Naive thymus-derived CD4-positive, alpha-beta T cell (primary cell): ENCODE data around the gene BEAN1. TPM values are rescaled to one million over a fixed set of nuclear protein-coding genes. Genes with fewer than 3 reads are reported as not detected.
"Not testable (repeated sequence)": the region's sequence is repeated elsewhere in the genome, so short reads cannot be mapped to it uniquely, and the experiment has no call there.

Source experiments
- ATAC-seq: fragments of 150-1000 bp; cut with Tn5 transposase; 2 replicates; pipeline ENCODE4 v1.10.0; 2021; ENCODE audit warnings: mild to moderate bottlenecking, moderate library complexity
- CTCF ChIA-PET: fragments of 350-600 bp; sonication (Branson Sonifier 250); formaldehyde crosslinking; loops from one replicate; lab custom pipeline; 2021; ENCODE audit warnings: antibody characterized with exemption; lab: Charles Lee
- POLR2A ChIA-PET: fragments of 350-600 bp; sonication (Branson Sonifier 250); formaldehyde crosslinking; loops from one replicate; lab custom pipeline; 2021; ENCODE audit warnings: antibody characterized with exemption, inconsistent platforms; lab: Charles Lee
- DNase-seq, 9 donors: peaks; one replicate each; pipeline versions ENCODE4 v3.0.0 to v3.0.0-alpha.2; 2020 to 2022; ENCODE audit warnings: mixed read lengths in 1 of 9
- H3K27ac ChIP-seq: one replicate; pipeline ENCODE4 v1.7.0; 2013; ENCODE audit warnings: mild to moderate bottlenecking, low read depth, low read length, moderate library complexity
- H3K27me3 ChIP-seq, 2 donors: one replicate each; pipeline ENCODE4 v1.7.0; 2013; ENCODE audit warnings: low read length in 2 of 2, mild to moderate bottlenecking in 2 of 2, moderate library complexity in 2 of 2; ENCODE audit not compliant: control insufficient read depth in 2 of 2, insufficient read depth in 2 of 2
- H3K36me3 ChIP-seq, 3 experiments: 1 replicate in 2 of 3; 2 replicates in 1 of 3; pipeline ENCODE4 v1.7.0; 2013; ENCODE audit warnings: low read length in 3 of 3, mild to moderate bottlenecking in 3 of 3, moderate library complexity in 1 of 3; ENCODE audit not compliant: insufficient read depth in 3 of 3, control insufficient read depth in 2 of 3
- H3K4me1 ChIP-seq, 2 donors: one replicate each; pipeline ENCODE4 v1.7.0; 2013; ENCODE audit warnings: low read length in 2 of 2, mild to moderate bottlenecking in 2 of 2, moderate library complexity in 1 of 2; ENCODE audit not compliant: control insufficient read depth in 2 of 2, insufficient read depth in 2 of 2
- H3K4me3 ChIP-seq: 2 replicates; pipeline ENCODE4 v1.7.0; 2013; ENCODE audit warnings: mild to moderate bottlenecking, low read length
- H3K9me3 ChIP-seq, 3 experiments: 1 replicate in 2 of 3; 2 replicates in 1 of 3; pipeline ENCODE4 v1.7.0; 2013; ENCODE audit warnings: low read length in 3 of 3; ENCODE audit not compliant: control insufficient read depth in 2 of 3
- H3K27ac Mint-ChIP-seq, 9 donors: one replicate each; pipeline ENCODE4 v1.8.0; 2020 to 2022; ENCODE audit warnings: mixed read lengths in 9 of 9, mild to moderate bottlenecking in 8 of 9, moderate library complexity in 5 of 9, inconsistent platforms in 2 of 9
- H3K27me3 Mint-ChIP-seq, 5 donors: one replicate each; pipeline ENCODE4 v1.8.0; 2021 to 2022; ENCODE audit warnings: mixed read lengths in 5 of 5, mild to moderate bottlenecking in 1 of 5
- H3K36me3 Mint-ChIP-seq, 5 donors: one replicate each; pipeline ENCODE4 v1.8.0; 2020 to 2022; ENCODE audit warnings: mixed read lengths in 5 of 5, mild to moderate bottlenecking in 3 of 5, inconsistent platforms in 1 of 5
- H3K4me1 Mint-ChIP-seq, 7 donors: one replicate each; pipeline ENCODE4 v1.8.0; 2020 to 2022; ENCODE audit warnings: mixed read lengths in 7 of 7, mild to moderate bottlenecking in 3 of 7, inconsistent platforms in 1 of 7
- H3K4me3 Mint-ChIP-seq, 10 donors: one replicate each; pipeline ENCODE4 v1.8.0; 2020 to 2022; ENCODE audit warnings: mild to moderate bottlenecking in 10 of 10, mixed read lengths in 10 of 10, moderate library complexity in 6 of 10, inconsistent platforms in 2 of 10
- H3K9me3 Mint-ChIP-seq, 11 donors: one replicate each; pipeline ENCODE4 v1.8.0; 2020 to 2022; ENCODE audit warnings: mixed read lengths in 11 of 11, mild to moderate bottlenecking in 4 of 11, inconsistent platforms in 1 of 11, moderate library complexity in 1 of 11
- intact Hi-C, 2 donors: fragments of 100-400 bp; cut with micrococcal nuclease; formaldehyde crosslinking; loops; one replicate each; pipeline ENCODE4 v1.15.1; 2023
- polyA plus RNA-seq, 2 donors: library from polyadenylated mRNA; unstranded; fragments of 300-500 nt; fragmentation: Illumina TruSeq; gene quantifications; one replicate each; pipeline ENCODE4 v1.2.3, GENCODE V29; 2021
- total RNA-seq, 6 experiments: library from RNA in 5 of 6; stranded (reverse) in 5 of 6; gene quantifications; 1 replicate in 5 of 6; 2 replicates in 1 of 6; pipeline ENCODE4 v1.2.3 and lab custom pipeline; 2021 to 2026

Gene BEAN1
- total and polyA plus RNA-seq, 7 experiments from 2014 or later, result not detected

DNA sequence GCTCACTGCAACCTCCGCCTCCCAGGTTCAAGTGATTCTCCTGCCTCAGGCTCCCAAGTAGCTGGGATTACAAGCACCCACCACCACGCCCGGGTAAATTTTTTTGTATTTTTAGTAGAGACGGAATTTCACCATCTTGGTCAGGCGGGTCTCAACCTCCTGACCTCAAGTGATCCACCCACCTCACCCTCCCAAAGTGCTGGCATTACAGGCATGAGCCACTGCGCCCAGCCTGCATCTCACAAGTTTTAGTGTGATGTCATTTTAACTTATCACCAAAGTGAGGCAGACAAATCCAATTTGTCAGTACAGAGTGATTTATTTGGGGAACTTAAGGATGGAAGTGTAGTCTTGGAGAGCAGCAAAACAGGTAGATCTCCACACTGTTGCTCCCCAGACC, 39.5 kb downstream of the BEAN1 start:
- CTCF ChIA-PET, result not testable (repeated sequence)
- H3K27me3 Mint-ChIP-seq, result peaks cover 4 to 57% (median 26%) of the 10 kb centered on the region in 5 donors

DNA sequence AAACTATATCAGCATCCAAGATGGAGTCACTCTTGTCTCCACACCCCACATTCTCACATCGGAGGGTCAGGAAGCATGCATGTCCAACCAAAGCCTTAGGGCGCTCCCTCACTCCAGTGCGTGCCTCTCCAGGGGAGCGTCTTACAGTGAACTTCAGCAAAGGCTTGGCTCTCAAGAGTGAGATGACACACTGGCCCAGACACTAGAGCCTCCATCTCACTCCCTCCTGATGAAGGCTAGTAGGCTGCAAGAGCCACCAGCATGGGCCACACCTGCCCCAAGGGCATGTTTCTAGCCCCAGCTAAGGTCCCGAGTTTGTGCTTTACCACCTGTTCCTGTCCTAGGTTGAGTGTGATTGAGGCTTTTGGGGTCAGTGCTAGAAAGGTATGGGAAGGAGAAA, 40.5 kb downstream of the BEAN1 start:
- Histone ChIP-seq H3K27me3 (no peaks in the 10 kb centered on the region), H3K27ac (no peak overlapping the region), H3K4me1 (no peaks in the 10 kb centered on the region), H3K9me3 (no peaks in the 10 kb centered on the region), H3K4me3 (no peak overlapping the region), H3K36me3 (no peaks in the 10 kb centered on the region)
- ATAC-seq (no peak), DNase-seq (no peak)
- intact Hi-C loops, result no loop called here
- Mint-ChIP-seq H3K27me3 (peaks cover 4 to 51% (median 20%) of the 10 kb centered on the region in 5 donors), H3K4me3 (no peak overlapping the region), H3K27ac (no peak overlapping the region), H3K36me3 (peaks cover 0 to 4% (median 0%) of the 10 kb centered on the region in 5 donors), H3K4me1 (peaks cover 0 to 5% (median 4%) of the 10 kb centered on the region in 7 donors), H3K9me3 (peaks cover 0 to 5% (median 0%) of the 10 kb centered on the region in 11 donors)
- ChIA-PET CTCF (no interaction called here), POLR2A (no interaction called here)

More for the DNA sequence above, 39.5 kb downstream of the BEAN1 start:
- H3K9me3 ChIP-seq, DNase-seq, H3K27ac Mint-ChIP-seq, H3K4me3 ChIP-seq, H3K4me1 ChIP-seq, POLR2A ChIA-PET, intact Hi-C loops, H3K9me3 Mint-ChIP-seq, H3K4me1 Mint-ChIP-seq, H3K4me3 Mint-ChIP-seq, H3K27me3 ChIP-seq, ATAC-seq, H3K27ac ChIP-seq, H3K36me3 Mint-ChIP-seq, H3K36me3 ChIP-seq: not testable (repeated sequence)

DNA sequence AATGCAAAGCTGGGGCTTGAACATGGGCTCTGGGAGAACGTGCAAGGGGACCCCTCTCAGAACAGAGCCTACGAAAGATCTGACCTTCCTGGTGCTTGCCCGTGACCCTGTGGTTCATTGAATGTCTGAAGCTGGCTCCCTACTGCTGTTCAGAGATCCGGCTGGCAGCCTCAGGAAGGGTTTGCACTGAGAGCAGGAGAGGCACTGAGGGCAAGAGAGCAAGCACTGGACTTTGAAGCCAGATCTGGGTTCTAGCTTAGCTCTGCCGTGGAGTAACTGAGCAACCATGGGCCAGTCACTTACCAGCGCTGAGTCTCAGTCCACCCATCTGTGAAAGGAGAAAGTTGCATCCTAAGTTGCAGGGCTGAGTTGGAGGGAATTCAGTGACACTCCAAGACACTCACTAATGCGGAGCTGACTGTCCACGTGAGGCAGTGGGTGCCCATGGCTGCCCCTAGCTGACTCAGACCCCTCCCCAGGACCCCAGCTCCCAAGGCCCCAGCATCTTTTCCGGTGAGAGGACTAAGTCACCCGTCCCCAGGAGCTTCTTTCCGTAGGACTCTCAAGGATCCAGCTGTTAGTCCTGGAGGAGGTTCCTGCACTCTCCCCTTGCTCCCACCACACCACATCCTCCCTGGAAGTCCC, 41.3 kb downstream of the BEAN1 start:
- ChIA-PET CTCF (interaction anchor here (0.6 to 0.9 kb wide), 3 partner anchors 14 to 157 kb away, joined by 3 to 4 read pairs (median 3); no protein-coding TSS in a partner anchor), POLR2A (no interaction called here)
- Histone ChIP-seq H3K27ac (no peak overlapping the region), H3K36me3 (no peaks in the 10 kb centered on the region), H3K27me3 (no peaks in the 10 kb centered on the region), H3K4me3 (no peak overlapping the region), H3K4me1 (no peaks in the 10 kb centered on the region), H3K9me3 (no peaks in the 10 kb centered on the region)
- Mint-ChIP-seq H3K36me3 (peaks cover 0 to 4% (median 0%) of the 10 kb centered on the region in 5 donors), H3K27ac (no peak overlapping the region), H3K27me3 (peaks cover 4 to 43% (median 20%) of the 10 kb centered on the region in 5 donors), H3K4me1 (peaks cover 0 to 5% (median 4%) of the 10 kb centered on the region in 7 donors), H3K4me3 (no peak overlapping the region), H3K9me3 (peaks cover 0 to 5% (median 0%) of the 10 kb centered on the region in 11 donors)
- no peak for ATAC-seq
- intact Hi-C loops, result no loop called here
- no peak for DNase-seq

DNA sequence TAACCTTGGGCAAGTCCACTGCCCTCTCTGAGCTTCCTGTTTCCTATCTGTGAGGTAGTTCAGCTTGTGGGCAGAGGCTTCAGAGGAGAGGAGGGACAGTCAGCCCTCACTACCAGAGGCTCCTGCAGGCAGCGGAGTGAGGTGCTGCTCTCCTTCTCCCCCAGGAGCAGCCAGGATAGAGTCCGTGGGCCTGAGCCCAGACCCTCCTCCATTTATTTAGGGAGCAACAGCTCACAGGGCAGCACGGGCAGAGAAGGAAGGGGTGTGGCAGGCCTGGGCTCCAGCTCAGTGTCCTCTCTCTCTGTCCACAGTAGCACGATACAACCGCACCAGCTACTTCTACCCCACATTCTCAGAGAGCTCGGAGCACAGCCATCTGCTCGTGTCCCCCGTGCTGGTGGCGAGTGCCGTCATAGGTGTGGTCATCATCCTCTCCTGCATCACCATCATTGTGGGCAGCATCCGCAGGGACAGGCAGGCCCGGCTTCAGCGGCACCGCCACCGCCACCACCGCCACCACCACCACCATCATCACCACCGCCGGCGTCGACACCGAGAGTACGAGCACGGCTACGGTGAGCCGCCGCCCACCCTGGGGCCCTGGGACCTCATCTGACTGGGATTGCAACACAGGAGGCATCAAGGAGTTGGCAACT, 42.3 kb downstream of the BEAN1 start:
- Mint-ChIP-seq H3K4me3 (no peak overlapping the region), H3K27me3 (peaks cover 4 to 38% (median 15%) of the 10 kb centered on the region in 5 donors), H3K27ac (no peak overlapping the region), H3K4me1 (peaks cover 7 to 9% (median 9%) of the 10 kb centered on the region in 7 donors), H3K9me3 (peaks cover 0 to 5% (median 0%) of the 10 kb centered on the region in 11 donors), H3K36me3 (peaks cover 0 to 4% (median 0%) of the 10 kb centered on the region in 5 donors)
- Histone ChIP-seq H3K36me3 (no peaks in the 10 kb centered on the region), H3K9me3 (no peaks in the 10 kb centered on the region), H3K4me3 (no peak overlapping the region), H3K27ac (no peak overlapping the region), H3K27me3 (no peaks in the 10 kb centered on the region), H3K4me1 (peaks cover 6% of the 10 kb centered on the region in 2 donors)
- ATAC-seq (no peak), DNase-seq (no peak)
- intact Hi-C loops, result no loop called here
- ChIA-PET CTCF (interaction anchor here (0.9 kb wide), 1 partner anchor 13 kb away, joined by 3 read pairs; no protein-coding TSS in a partner anchor), POLR2A (no interaction called here)

DNA sequence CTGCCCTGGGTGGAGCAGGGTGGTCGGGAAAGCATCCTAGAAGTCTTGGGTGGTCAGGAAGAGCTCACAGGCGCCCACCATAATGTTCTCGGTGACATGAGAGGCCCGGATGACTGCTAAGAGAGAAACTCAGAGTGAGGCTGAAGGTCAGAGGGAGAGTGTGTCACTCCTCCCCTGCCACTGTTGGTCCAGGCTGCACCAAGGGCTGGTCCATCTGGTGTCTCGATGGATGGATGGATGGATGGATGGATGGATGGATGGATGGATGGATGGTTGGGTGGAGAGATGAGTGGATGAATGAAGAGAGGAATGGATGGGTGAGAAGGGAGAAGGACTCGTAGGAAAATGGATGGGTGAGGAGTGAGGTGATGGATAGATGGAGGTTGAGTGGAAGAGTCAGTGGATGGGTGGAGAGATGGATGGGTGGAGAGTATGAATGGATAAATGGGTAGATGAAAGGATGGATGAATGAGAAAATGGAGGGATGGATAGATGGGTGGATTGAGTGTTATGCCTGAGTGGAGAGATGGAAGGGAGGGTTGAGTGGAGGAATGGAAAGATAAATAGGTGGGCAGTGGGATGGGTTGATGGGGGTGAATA, 43.0 kb downstream of the BEAN1 start:
- CTCF ChIA-PET, result no interaction called here
- H3K9me3 Mint-ChIP-seq, result peaks cover 0 to 5% (median 0%) of the 10 kb centered on the region in 11 donors
- Histone ChIP-seq H3K36me3 (no peaks in the 10 kb centered on the region), H3K4me1 (peaks cover 10 to 12% of the 10 kb centered on the region in 2 donors), H3K9me3 (no peaks in the 10 kb centered on the region), H3K4me3 (no peak overlapping the region), H3K27me3 (no peaks in the 10 kb centered on the region), H3K27ac (no peak overlapping the region)
- H3K36me3 Mint-ChIP-seq, result peaks cover 0 to 4% (median 0%) of the 10 kb centered on the region in 5 donors
- intact Hi-C loops, result no loop called here
- H3K4me3 Mint-ChIP-seq, result no peak overlapping the region
- H3K27ac Mint-ChIP-seq, result peak overlapping the region in 3 of 9 donors; percentile 15 to 58 (median 37)
- ATAC-seq (no peak), DNase-seq (no peak)
- POLR2A ChIA-PET, result no interaction called here
- H3K4me1 Mint-ChIP-seq, result peaks cover 13 to 15% (median 15%) of the 10 kb centered on the region in 7 donors
- H3K27me3 Mint-ChIP-seq, result peaks cover 4 to 33% (median 12%) of the 10 kb centered on the region in 5 donors

DNA sequence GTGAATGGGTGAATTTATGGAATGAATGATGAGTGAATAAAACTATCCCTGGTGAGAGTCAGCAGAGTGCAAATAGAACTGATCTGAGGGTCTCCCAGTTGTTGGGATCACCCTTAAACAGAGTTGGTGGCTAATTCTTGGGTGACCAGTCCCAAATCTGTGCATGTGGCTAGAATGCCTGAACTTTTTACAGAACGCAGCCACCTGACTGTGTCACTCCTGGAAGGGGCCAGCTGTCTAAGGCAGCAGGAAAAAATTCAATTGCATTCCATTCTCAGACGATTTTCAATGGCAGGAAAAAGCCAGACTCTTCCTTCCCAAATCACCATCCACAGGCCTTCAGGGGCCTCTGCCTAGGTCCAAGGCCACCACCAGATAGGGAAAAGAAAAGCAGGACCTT, 43.5 kb downstream of the BEAN1 start:
- Histone ChIP-seq H3K36me3 (no peaks in the 10 kb centered on the region), H3K27ac (no peak overlapping the region), H3K9me3 (no peaks in the 10 kb centered on the region), H3K4me1 (peaks cover 11 to 16% of the 10 kb centered on the region in 2 donors), H3K27me3 (no peaks in the 10 kb centered on the region), H3K4me3 (no peak overlapping the region)
- peaks cover 0 to 4% (median 0%) of the 10 kb centered on the region in 5 donors for H3K36me3 Mint-ChIP-seq
- peaks cover 2 to 28% (median 12%) of the 10 kb centered on the region in 5 donors for H3K27me3 Mint-ChIP-seq
- peaks cover 13 to 20% (median 18%) of the 10 kb centered on the region in 7 donors for H3K4me1 Mint-ChIP-seq
- intact Hi-C loops, result no loop called here
- no peak for DNase-seq
- ATAC-seq, result no peak
- CTCF ChIA-PET, result interaction anchor here (0.6 kb wide), 1 partner anchor 91 kb away, joined by 3 read pairs; no protein-coding TSS in a partner anchor
- H3K27ac Mint-ChIP-seq, result peak overlapping the region in 3 of 9 donors; percentile 15 to 58 (median 37)
- POLR2A ChIA-PET, result no interaction called here
- H3K9me3 Mint-ChIP-seq, result peaks cover 0 to 5% (median 0%) of the 10 kb centered on the region in 11 donors
- H3K4me3 Mint-ChIP-seq, result no peak overlapping the region
